ENCODE results near the gene FAM234B. TPM values are rescaled to one million over a fixed set of nuclear protein-coding genes. Genes with fewer than 3 reads are reported as not detected.
A peak's percentile ranks its signal among the peaks of the same experiment; 100 is the strongest.

The FAM234B gene
- total and polyA plus RNA-seq, 2 of the 8 experiments (the other 6 are each of a cell fraction or from before 2014, with no cell fraction given), result 12.5 to 29.1 TPM

DNA sequence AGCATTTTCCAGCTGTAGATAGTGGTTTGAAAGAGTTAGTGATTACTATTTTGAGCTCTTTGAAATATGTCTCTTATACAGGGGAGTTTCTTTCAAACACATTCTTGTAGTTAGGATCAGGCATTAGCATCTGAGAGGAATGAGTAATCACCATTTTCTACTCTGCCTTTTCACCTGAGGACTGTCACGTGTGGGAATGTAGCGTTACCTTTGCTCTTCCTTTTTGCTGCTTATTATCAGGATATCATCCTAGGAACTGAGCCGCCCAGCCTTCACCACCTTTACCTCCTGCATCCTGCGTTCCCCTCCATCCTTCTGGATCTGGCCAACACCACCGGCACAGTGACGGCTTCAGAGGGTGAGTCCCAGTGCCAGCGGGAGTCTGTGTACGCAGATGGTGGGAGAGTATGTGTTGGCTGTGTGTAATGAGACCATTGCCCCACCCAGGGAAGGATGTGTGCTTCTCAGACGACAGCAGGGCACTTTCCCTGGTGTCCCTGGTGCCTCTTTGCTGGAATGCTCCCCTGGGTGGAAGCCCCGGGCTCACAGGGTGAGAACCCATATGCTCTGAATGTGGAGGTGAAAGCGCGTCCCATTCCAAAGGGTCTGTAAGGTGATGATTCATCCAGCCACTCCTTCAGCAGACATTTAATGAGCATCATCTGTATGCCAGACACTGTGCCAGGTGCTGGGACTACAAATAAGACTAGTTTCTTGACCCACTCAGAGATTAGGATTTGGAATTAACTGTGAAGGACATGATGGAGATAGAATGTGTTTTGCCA is 31.8 kb downstream of the FAM234B start:
- no peak overlapping the region for H4K8ac ChIP-seq (ENCODE audit: extremely low read depth, insufficient read depth, low read length)
- H2BK15ac ChIP-seq (ENCODE audit: low read length), result no peak overlapping the region
- no peak overlapping the region for H2BK20ac ChIP-seq (ENCODE audit: low read length)
- no peak overlapping the region for H3K4me2 ChIP-seq (ENCODE audit: insufficient read depth in 1 of 2, low read depth in 2 of 2, low read length in 2 of 2)
- 79% methylated on average over 12 of the region's 12 CpGs; no CpG with 5 or more reads in 1 of the 2 experiments for WGBS, 2 experiments (ENCODE audit: extremely low coverage in 1 of 2, insufficient coverage in 1 of 2, insufficient read length in 1 of 2, insufficient replicate concordance in 2 of 2, low coverage in 1 of 2, low lambda C conversion rate in 2 of 2, missing lambda C conversion rate in 1 of 2)
- H3K9me3 ChIP-seq (ENCODE audit: insufficient read depth in 2 of 2, low read depth in 1 of 2, low read length in 1 of 2), result no peaks in the 10 kb centered on the region
- POLR2A ChIA-PET (ENCODE audit: partially characterized antibody), result no interaction called here
- H3K14ac ChIP-seq (ENCODE audit: insufficient read length), result no peak overlapping the region
- H3K79me2 ChIP-seq (ENCODE audit: control insufficient read depth in 1 of 2, insufficient read depth in 2 of 2, low read length in 2 of 2), result no peaks in the 10 kb centered on the region
- no peaks in the 10 kb centered on the region for H4K20me1 ChIP-seq (replicated peaks in 1 of 2; ENCODE audit: control insufficient read depth in 1 of 2, insufficient read depth in 2 of 2, low read length in 2 of 2)
- peaks cover 0 to 5% (median 3%) of the 10 kb centered on the region in 4 experiments; a peak in 3 of 7 replicates for H3K4me1 ChIP-seq (replicated peaks in 1 of 4; ENCODE audit: control insufficient read depth in 3 of 4, insufficient read depth in 4 of 4, low read length in 3 of 4)
- no peak overlapping the region for H3K4ac ChIP-seq (replicated peaks; ENCODE audit: insufficient read length, low read depth, low read length)
- H2AK5ac ChIP-seq (ENCODE audit: low read depth, low read length), result no peak overlapping the region
- no peak overlapping the region for H3K27ac ChIP-seq (ENCODE audit: low read depth, low read length)
- H3K18ac ChIP-seq (ENCODE audit: extremely low read depth, low read length), result no peak overlapping the region
- H2BK12ac ChIP-seq (ENCODE audit: low read depth, low read length), result no peak overlapping the region
- CTCF ChIA-PET (ENCODE audit: partially characterized antibody), result interaction anchor here (0.5 to 1.1 kb wide), 4 partner anchors 12 to 484 kb away, joined by 3 to 4 read pairs (median 4); no protein-coding TSS in a partner anchor
- H3K4me3 ChIP-seq (ENCODE audit: extremely low read depth in 1 of 4, insufficient read depth in 2 of 4, low read depth in 3 of 4, low read length in 4 of 4), result no peak overlapping the region
- no peak overlapping the region for H4K91ac ChIP-seq (replicated peaks; ENCODE audit: insufficient read length, low read length)
- no peak overlapping the region for H2AFZ ChIP-seq (ENCODE audit: low read length)
- H3K23me2 ChIP-seq (ENCODE audit: low read depth, low read length), result no peaks in the 10 kb centered on the region
- FAIRE-seq, result no peak
- no peaks in the 10 kb centered on the region for H3K27me3 ChIP-seq (replicated peaks in 1 of 4; ENCODE audit: control insufficient read depth in 3 of 4, extremely low read depth in 1 of 4, insufficient read depth in 3 of 4, low read length in 3 of 4)
- no peaks in the 10 kb centered on the region for H3K79me1 ChIP-seq (ENCODE audit: low read depth, low read length)
- H3K9ac ChIP-seq (replicated peaks in 1 of 4; ENCODE audit: extremely low read depth in 1 of 4, low read depth in 3 of 4, low read length in 3 of 4), result no peak overlapping the region
- no peak overlapping the region for H3K56ac ChIP-seq (replicated peaks; ENCODE audit: insufficient read length, low read depth, low read length)
- H3K23ac ChIP-seq (ENCODE audit: insufficient read length), result no peak overlapping the region
- no peak overlapping the region for H2BK120ac ChIP-seq (replicated peaks; ENCODE audit: low read depth, low read length)
- H3K36me3 ChIP-seq (ENCODE audit: control insufficient read depth in 2 of 4, insufficient read depth in 4 of 4, low read length in 3 of 4), result peaks cover 0 to 39% (median 19%) of the 10 kb centered on the region in 4 experiments; a peak in 7 of 8 replicates
- DNase-seq (ENCODE audit: low read depth in 1 of 2, low spot score in 2 of 2), result no peak
- H4K5ac ChIP-seq (ENCODE audit: insufficient read length, low read depth, low read length), result no peak overlapping the region
- peak overlapping the region; percentile 26; the same call in 1 of the 2 replicates for H2BK5ac ChIP-seq (ENCODE audit: low read depth, low read length)
- TF ChIP-seq CREB1 (IDR thresholded peaks at IDR 0.05) (no peak), JUND (IDR thresholded peaks at IDR 0.05; ENCODE audit: low read length) (no peak), SP4 (IDR thresholded peaks at IDR 0.05; ENCODE audit: low read length) (no peak), POU5F1 (IDR thresholded peaks at IDR 0.05; ENCODE audit: low read depth, low read length) (no peak), SP2 (IDR thresholded peaks at IDR 0.05; ENCODE audit: low read length) (no peak), GTF2F1 (IDR thresholded peaks at IDR 0.05; ENCODE audit: borderline replicate concordance, low read depth, low read length) (no peak), YY1 (IDR thresholded peaks at IDR 0.05; ENCODE audit: low read depth, low read length) (no peak), TAF1 (IDR thresholded peaks at IDR 0.05; ENCODE audit: low read depth, low read length) (no peak), NRF1 (IDR thresholded peaks at IDR 0.05; ENCODE audit: low read depth, low read length) (no peak), NANOG (IDR thresholded peaks at IDR 0.05; ENCODE audit: insufficient read depth, low read depth, low read length, poor library complexity, severe bottlenecking) (no peak)
- TF ChIP-seq, protein P1, sequence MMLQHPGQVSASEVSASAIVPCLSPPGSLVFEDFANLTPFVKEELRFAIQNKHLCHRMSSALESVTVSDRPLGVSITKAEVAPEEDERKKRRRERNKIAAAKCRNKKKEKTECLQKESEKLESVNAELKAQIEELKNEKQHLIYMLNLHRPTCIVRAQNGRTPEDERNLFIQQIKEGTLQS (IDR thresholded peaks at IDR 0.05; ENCODE audit: insufficient read depth, low read depth, low read length), result no peak
- TF ChIP-seq, protein P2, sequence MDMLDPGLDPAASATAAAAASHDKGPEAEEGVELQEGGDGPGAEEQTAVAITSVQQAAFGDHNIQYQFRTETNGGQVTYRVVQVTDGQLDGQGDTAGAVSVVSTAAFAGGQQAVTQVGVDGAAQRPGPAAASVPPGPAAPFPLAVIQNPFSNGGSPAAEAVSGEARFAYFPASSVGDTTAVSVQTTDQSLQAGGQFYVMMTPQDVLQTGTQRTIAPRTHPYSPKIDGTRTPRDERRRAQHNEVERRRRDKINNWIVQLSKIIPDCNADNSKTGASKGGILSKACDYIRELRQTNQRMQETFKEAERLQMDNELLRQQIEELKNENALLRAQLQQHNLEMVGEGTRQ (IDR thresholded peaks at IDR 0.05; ENCODE audit: low read length), result no peak
